ENCODE results near the gene SOCS7.

The SOCS7 gene

GRCh38 chr17:38355251-38355650, 3.6 kb downstream of the SOCS7 start:
- DNase-seq: no peak
- in situ Hi-C loops (cut with HindIII; ENCODE audit: low pct_ligation_motif_present, low pct_unique_long_range_greater_than_20kb, low sequenced_read_pairs): no loop called here

DNA sequence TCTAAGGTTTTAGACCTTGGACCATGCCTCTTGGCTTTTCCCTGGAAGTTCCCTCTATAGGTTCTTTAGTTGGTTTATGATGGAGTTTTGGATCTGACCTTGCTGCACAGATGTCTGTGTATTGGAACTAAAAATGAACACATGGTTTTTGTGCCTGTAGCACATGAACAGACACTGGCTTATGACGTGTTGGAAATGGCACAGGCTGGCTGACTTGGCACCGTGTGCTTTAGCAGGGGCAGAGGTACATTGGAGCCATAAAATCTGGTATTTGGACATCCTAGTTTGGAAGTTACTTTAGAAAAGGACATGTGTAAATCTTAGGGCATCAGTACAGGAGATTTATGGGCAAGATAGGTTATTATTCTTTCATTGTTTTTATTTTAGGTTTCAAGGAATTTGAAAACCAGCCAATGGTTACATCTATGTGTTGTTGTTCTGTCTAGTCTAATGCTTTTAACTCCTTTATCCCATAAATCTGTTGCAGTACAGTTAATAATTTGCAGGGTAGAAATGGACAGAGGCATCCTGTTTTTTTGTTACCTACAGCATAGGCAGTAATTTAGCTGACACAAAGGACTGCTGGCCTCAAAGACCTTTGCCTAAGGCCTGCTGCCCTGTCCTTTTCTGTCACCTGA, 6.0 kb downstream of the SOCS7 start:
- no peak for DNase-seq
- in situ Hi-C loops (cut with HindIII; ENCODE audit: low pct_ligation_motif_present, low pct_unique_long_range_greater_than_20kb, low sequenced_read_pairs): no loop called here

DNA sequence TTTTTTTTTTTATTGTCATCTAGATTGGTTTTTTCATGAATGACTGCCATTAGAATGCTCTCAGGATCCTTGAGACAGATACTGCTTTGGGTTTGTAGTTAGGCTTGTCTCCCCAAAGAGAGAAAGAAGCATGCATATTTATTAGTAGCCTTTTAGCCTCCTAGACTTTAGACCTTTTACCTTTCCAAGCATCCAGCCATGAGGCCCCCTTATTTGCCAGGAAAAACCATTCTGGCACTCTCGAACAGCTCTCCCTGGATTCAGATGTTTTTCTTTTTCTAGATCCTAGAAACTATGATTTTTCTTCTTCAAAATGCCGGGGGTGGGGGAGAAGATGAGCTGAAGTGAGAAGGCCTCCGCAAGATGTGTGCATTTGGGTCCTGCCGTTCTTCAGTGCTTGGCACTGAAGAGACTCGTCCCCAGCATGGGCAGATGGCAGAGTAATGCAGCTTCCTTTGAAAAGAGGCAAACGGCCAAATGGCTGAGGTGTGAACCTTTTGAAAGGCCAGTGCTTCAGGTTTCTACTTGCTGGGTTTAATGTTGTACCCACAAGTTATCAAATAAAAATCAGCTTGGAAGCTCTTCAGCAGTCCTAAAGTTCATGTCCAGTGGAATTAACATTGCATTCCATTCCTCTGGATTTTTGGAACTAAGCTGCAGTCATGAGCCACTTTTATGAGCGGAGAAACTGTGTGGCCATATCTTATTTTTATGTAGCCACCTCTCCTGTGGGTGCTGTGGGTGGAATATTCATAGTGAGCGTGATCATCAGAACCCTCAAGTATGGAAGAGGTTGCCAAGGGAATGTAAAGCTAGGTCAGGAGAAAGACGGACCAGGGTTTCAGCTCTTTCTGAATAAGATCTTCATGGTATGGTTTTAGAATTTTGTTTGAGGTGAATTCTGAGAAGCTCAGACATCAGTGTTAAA, 7.2 kb downstream of the SOCS7 start:
- DNase-seq: no peak
- in situ Hi-C loops (cut with HindIII; ENCODE audit: low pct_ligation_motif_present, low pct_unique_long_range_greater_than_20kb, low sequenced_read_pairs): no loop called here

DNA sequence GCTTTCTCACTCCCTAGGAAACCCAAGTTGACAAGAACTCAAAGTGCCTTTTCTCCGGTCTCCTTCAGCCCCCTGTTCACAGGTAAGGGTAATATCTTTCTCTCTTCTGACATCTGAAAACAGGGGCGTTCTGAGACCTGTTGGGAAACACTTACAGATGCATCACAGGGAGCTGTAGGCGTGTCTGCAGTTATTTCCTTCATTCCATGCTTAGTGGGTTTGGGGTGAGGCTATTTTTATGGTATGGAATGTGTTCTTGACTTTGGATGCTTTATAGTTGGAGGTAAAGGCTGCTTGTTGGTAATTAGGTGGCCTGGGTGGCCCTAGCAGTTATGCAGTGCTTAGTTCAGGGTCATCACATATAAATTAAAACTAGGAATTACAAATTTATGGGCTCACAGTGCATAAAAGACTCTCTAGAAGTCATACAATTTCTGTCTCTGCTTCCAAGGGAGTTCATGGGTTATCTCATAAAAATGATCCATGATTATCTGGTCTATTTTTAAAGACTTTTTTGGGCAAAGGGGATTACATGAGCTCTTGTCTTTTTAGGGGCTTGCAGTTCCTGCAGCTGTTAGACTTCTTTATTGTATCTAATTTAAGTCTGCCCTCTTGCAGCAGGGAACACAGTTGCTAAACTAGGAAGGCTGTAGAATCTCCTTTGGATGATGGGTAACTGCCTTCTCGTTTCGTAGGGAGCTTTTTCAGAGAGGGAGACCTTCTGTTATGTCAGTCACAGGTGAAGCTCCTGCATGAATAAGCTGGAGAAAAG, 10.2 kb downstream of the SOCS7 start:
- in situ Hi-C loops (cut with HindIII; ENCODE audit: low pct_ligation_motif_present, low pct_unique_long_range_greater_than_20kb, low sequenced_read_pairs): no loop called here
- no peak for DNase-seq

GRCh38 chr17:38363016-38363415, 11.4 kb downstream of the SOCS7 start:
- in situ Hi-C loops (cut with HindIII; ENCODE audit: low pct_ligation_motif_present, low pct_unique_long_range_greater_than_20kb, low sequenced_read_pairs): no loop called here
- no peak for DNase-seq

GRCh38 chr17:38364741-38365140, 13.1 kb downstream of the SOCS7 start:
- no peak for DNase-seq
- in situ Hi-C loops (cut with HindIII; ENCODE audit: low pct_ligation_motif_present, low pct_unique_long_range_greater_than_20kb, low sequenced_read_pairs): no loop called here

- no peak for DNase-seq
- in situ Hi-C loops (cut with HindIII; ENCODE audit: low pct_ligation_motif_present, low pct_unique_long_range_greater_than_20kb, low sequenced_read_pairs): no loop called here
These were observed 17.7 kb downstream of the SOCS7 start for GRCh38 chr17:38369124-38369886.

GRCh38 chr17:38379448-38379847, 27.8 kb downstream of the SOCS7 start:
- in situ Hi-C loops (cut with HindIII; ENCODE audit: low pct_ligation_motif_present, low pct_unique_long_range_greater_than_20kb, low sequenced_read_pairs): no loop called here
- DNase-seq: no peak

GRCh38 chr17:38395090-38395489, 43.4 kb downstream of the SOCS7 start:
- in situ Hi-C loops (cut with HindIII; ENCODE audit: low pct_ligation_motif_present, low pct_unique_long_range_greater_than_20kb, low sequenced_read_pairs): no loop called here

DNA sequence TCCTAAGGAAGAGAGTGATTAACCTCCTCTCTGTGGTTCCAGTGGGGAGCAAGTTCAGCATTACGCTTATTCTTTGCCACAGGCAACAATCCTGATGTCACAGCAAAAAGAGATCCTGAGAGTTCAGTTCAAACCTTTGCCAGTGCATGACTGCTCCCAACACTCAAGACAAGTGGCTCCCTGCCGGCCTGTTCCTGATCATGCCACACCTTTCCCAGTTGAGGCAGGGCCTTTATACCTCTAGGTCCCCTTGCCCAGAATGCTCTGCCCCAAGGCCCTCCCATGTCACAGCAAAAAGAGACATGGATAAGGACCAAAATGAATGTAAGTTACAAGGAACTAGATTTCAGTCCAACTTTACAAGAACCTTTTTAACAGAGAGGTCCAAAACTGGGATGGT, 45.6 kb downstream of the SOCS7 start:
- no peak for DNase-seq
- in situ Hi-C loops (cut with HindIII; ENCODE audit: low pct_ligation_motif_present, low pct_unique_long_range_greater_than_20kb, low sequenced_read_pairs): no loop called here

More at GRCh38 chr17:38395090-38395489, 43.4 kb downstream of the SOCS7 start:
- DNase-seq: no peak

DNA sequence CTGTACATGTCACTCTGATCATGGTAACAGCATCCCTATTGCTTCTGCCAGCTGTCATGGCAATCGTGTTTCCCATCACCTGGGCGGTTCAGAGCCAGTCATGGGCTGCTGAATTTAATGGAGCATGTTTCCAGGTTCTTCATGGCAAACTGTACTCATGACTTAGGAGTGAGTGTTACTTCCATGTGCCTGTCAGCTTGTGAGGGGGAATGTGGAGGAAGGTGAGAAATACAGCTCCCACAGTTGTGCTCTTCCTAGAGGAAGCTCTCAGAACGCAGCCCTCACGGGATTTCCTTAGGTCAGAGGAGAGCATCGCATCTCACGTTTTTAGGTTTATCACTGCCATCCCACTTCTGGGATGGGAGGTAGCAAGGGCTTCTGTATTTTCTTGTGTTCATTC, 48.6 kb downstream of the SOCS7 start:
- in situ Hi-C loops (cut with HindIII; ENCODE audit: low pct_ligation_motif_present, low pct_unique_long_range_greater_than_20kb, low sequenced_read_pairs): no loop called here
- DNase-seq: no peak

GRCh38 chr17:38401459-38401858, 49.8 kb downstream of the SOCS7 start:
- in situ Hi-C loops (cut with HindIII; ENCODE audit: low pct_ligation_motif_present, low pct_unique_long_range_greater_than_20kb, low sequenced_read_pairs): no loop called here
- no peak for DNase-seq

DNA sequence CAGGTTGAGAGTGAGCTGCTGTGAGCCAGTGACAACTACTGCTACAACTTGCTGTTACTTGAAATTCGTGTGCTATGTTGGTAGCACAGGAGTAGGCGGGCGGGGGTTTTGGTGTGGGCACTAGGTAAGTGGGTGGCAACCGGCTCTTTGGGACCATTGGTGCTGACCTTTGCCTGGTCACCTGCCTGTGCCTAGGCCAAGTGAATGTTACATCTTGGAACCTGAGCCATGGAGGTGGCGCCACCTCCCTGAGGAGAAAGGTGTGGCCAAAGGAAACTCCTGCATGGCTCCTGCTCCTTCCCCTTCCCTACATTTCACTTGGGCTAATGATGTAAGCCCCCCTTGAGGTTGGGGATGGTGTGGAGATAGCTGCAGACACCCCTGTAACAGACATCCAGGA, 51.3 kb downstream of the SOCS7 start:
- in situ Hi-C loops (cut with HindIII; ENCODE audit: low pct_ligation_motif_present, low pct_unique_long_range_greater_than_20kb, low sequenced_read_pairs): no loop called here
- no peak for DNase-seq

GRCh38 chr17:38403491-38403890, 51.8 kb downstream of the SOCS7 start:
- in situ Hi-C loops (cut with HindIII; ENCODE audit: low pct_ligation_motif_present, low pct_unique_long_range_greater_than_20kb, low sequenced_read_pairs): no loop called here
- peak; percentile 14 for DNase-seq

- in situ Hi-C loops (cut with HindIII; ENCODE audit: low pct_ligation_motif_present, low pct_unique_long_range_greater_than_20kb, low sequenced_read_pairs): no loop called here
- DNase-seq: no peak
These were observed 52.7 kb downstream of the SOCS7 start for GRCh38 chr17:38404174-38404943.

GRCh38 chr17:38405654-38406053, 54.0 kb downstream of the SOCS7 start:
- no peak for DNase-seq

DNA sequence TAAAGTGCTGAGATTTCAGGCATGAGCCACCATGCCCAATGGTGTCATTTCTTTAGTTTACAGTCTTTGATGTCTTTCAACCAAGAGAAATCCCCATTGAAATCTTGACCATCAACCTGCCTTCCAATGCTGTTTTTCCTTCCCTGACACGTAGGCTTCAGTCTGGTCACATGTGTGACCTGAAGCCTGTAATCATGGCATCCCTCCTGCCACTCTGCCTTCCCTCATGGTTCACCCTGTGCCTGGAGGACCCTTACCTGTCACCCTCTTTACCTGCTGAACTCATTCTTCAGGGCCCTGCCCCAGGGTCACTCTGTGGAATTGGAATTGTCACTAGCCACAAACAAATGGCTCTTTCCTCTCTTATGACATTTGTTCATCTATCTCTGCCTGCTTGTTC, 58.6 kb downstream of the SOCS7 start:
- in situ Hi-C loops (cut with HindIII; ENCODE audit: low pct_ligation_motif_present, low pct_unique_long_range_greater_than_20kb, low sequenced_read_pairs): no loop called here
- no peak for DNase-seq

More at GRCh38 chr17:38405654-38406053, 54.0 kb downstream of the SOCS7 start:
- in situ Hi-C loops (cut with HindIII; ENCODE audit: low pct_ligation_motif_present, low pct_unique_long_range_greater_than_20kb, low sequenced_read_pairs): no loop called here
